Adrenal gland (tissue), 5 donors: ENCODE data around the gene RASA3.

Experiments used
- POLR2A ChIP-seq, 2 donors: fragments of 450-650 bp; IDR thresholded peaks; one replicate each; pipeline ENCODE4 v1.6.1; 2017; ENCODE audit warnings: antibody characterized with exemption in 2 of 2, mild to moderate bottlenecking in 2 of 2, moderate library complexity in 1 of 2
- TF ChIP-seq, protein P1 (sequence below), 6 experiments: fragments of 450-650 bp in 4 of 6; fragments of 200-600 bp in 2 of 6; sonication (generic) in 1 of 6; IDR thresholded peaks; 1 replicate in 5 of 6; 2 replicates in 1 of 6; pipeline versions ENCODE4 v1.5.1 to v1.8.0; 2016 to 2021; ENCODE audit warnings: antibody characterized with exemption in 6 of 6, mild to moderate bottlenecking in 2 of 6, moderate library complexity in 1 of 6
- donor health status: DM: no; HTN: no; CAD: no.

DNA sequence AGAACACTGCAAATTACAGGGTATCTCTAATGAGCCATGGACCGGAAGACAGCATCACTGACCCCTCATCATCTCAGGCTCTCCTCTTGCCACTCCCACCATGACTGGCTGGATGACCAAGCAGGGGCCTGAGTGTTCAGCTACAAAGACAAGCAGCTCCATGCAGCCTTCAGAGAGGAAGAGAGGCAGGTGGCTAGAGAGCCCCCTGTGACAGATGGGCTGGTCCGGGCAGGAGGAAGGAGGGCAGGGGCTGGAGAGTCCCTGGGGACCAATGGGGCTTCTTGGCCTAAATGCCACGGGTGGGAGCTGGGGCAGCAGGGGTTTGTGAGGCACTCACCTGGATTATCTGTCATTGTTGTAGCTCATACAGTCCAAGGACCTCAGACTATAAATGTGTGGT, 12.8 kb upstream of the RASA3 start:
- TF ChIP-seq, protein P1, sequence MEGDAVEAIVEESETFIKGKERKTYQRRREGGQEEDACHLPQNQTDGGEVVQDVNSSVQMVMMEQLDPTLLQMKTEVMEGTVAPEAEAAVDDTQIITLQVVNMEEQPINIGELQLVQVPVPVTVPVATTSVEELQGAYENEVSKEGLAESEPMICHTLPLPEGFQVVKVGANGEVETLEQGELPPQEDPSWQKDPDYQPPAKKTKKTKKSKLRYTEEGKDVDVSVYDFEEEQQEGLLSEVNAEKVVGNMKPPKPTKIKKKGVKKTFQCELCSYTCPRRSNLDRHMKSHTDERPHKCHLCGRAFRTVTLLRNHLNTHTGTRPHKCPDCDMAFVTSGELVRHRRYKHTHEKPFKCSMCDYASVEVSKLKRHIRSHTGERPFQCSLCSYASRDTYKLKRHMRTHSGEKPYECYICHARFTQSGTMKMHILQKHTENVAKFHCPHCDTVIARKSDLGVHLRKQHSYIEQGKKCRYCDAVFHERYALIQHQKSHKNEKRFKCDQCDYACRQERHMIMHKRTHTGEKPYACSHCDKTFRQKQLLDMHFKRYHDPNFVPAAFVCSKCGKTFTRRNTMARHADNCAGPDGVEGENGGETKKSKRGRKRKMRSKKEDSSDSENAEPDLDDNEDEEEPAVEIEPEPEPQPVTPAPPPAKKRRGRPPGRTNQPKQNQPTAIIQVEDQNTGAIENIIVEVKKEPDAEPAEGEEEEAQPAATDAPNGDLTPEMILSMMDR (IDR thresholded peaks at IDR 0.05), result no peak
- TF ChIP-seq POLR2A (IDR thresholded peaks at IDR 0.05), result no peak
